IMR-90 (cell line): ENCODE measurements around the gene SMARCA5. TPM values are rescaled to one million over a fixed set of nuclear protein-coding genes. Genes with fewer than 3 reads are reported as not detected.

Experiments
- ATAC-seq: fragments of 200-7000 bp; cut with Tn5 transposase; 2 replicates; pipeline ENCODE4 v1.9.1; 2020; ENCODE audit warnings: low read depth, mild to moderate bottlenecking, moderate library complexity
- BruUV-seq: library from RNA; stranded (reverse); fragments of 400-500 nt; replicated peaks from 2 replicates; lab custom pipeline; 2021; lab: Mats Ljungman, UMichigan
- CTCF ChIA-PET: fragments of 300-600 bp; formaldehyde crosslinking; extraction: SDS; loops from one replicate; lab custom pipeline; 2021; ENCODE audit warnings: antibody characterized with exemption; lab: Yijun Ruan, JAX
- POLR2A ChIA-PET: fragments of 300-600 bp; sonication (Branson Sonifier 250); formaldehyde crosslinking; loops from one replicate; lab custom pipeline; 2022; ENCODE audit warnings: antibody characterized with exemption; ENCODE audit not compliant: unreplicated experiment; lab: Charles Lee
- DNase-seq: peaks from one replicate; pipeline ENCODE4 v3.0.0; 2013
- H2AFZ ChIP-seq: replicated peaks from 2 replicates; pipeline ENCODE3; 2013; ENCODE audit warnings: low read length, mild to moderate bottlenecking; ENCODE audit not compliant: poor library complexity
- H2AK5ac ChIP-seq: 2 replicates; pipeline ENCODE4 v1.6.1; 2013; ENCODE audit warnings: low read depth, low read length, inconsistent platforms
- H2AK9ac ChIP-seq: replicated peaks from 2 replicates; pipeline ENCODE3; 2013; ENCODE audit warnings: mild to moderate bottlenecking, low read depth, low read length, moderate library complexity; ENCODE audit not compliant: poor library complexity
- H2BK120ac ChIP-seq: 2 replicates; pipeline ENCODE4 v1.6.1; 2013; ENCODE audit warnings: low read depth, low read length, inconsistent platforms
- H2BK15ac ChIP-seq: 3 replicates; pipeline ENCODE4 v1.6.1; 2013; ENCODE audit warnings: low read depth, low read length, inconsistent platforms
- H2BK20ac ChIP-seq: 2 replicates; pipeline ENCODE4 v1.6.1; 2013; ENCODE audit warnings: low read depth, mild to moderate bottlenecking, inconsistent platforms, low read length, moderate library complexity
- H2BK5ac ChIP-seq: 2 replicates; pipeline ENCODE4 v1.6.1; 2013; ENCODE audit warnings: mild to moderate bottlenecking, low read depth, low read length, inconsistent platforms; ENCODE audit not compliant: poor library complexity, severe bottlenecking
- H3K14ac ChIP-seq: replicated peaks from 2 replicates; pipeline ENCODE4 v1.6.1; 2013; ENCODE audit warnings: low read depth, low read length, inconsistent platforms
- H3K18ac ChIP-seq: 2 replicates; pipeline ENCODE4 v1.6.1; 2013; ENCODE audit warnings: low read depth, low read length, control low read depth
- H3K23ac ChIP-seq: 2 replicates; pipeline ENCODE4 v1.6.1; 2013; ENCODE audit warnings: low read depth, low read length, inconsistent platforms
- H3K27ac ChIP-seq: 2 replicates; pipeline ENCODE4 v1.5.1; 2013; ENCODE audit warnings: mild to moderate bottlenecking, control low read depth, low read length; ENCODE audit not compliant: insufficient read depth
- H3K27me3 ChIP-seq: 2 replicates; pipeline ENCODE4 v1.6.1; 2013; ENCODE audit warnings: low read length; ENCODE audit not compliant: control insufficient read depth, insufficient read depth
- H3K36me3 ChIP-seq: 2 replicates; pipeline ENCODE4 v1.6.1; 2013; ENCODE audit warnings: low read length, mixed read lengths; ENCODE audit not compliant: control insufficient read depth, insufficient read depth
- H3K4ac ChIP-seq: 2 replicates; pipeline ENCODE4 v1.6.1; 2013; ENCODE audit warnings: low read depth, low read length, inconsistent platforms
- H3K4me1 ChIP-seq: 2 replicates; pipeline ENCODE4 v1.6.1; 2013; ENCODE audit warnings: low read length, mixed read lengths; ENCODE audit not compliant: control insufficient read depth, insufficient read depth
- H3K4me2 ChIP-seq: 2 replicates; pipeline ENCODE4 v1.6.1; 2013; ENCODE audit warnings: low read depth, mild to moderate bottlenecking, control low read depth, low read length, moderate library complexity
- H3K4me3 ChIP-seq: 2 replicates; pipeline ENCODE4 v1.5.1; 2013; ENCODE audit warnings: low read depth, mild to moderate bottlenecking, control low read depth, low read length, moderate library complexity; ENCODE audit not compliant: insufficient read depth
- H3K56ac ChIP-seq: 2 replicates; pipeline ENCODE4 v1.6.1; 2013; ENCODE audit warnings: low read length, inconsistent platforms; ENCODE audit not compliant: insufficient read depth; ENCODE audit errors: extremely low read depth
- H3K79me1 ChIP-seq, 2 experiments: 2 replicates each; pipeline ENCODE4 v1.6.1; 2013; ENCODE audit warnings: low read length in 2 of 2, inconsistent platforms in 1 of 2, low read depth in 1 of 2
- H3K9ac ChIP-seq: 2 replicates; pipeline ENCODE4 v1.6.1; 2013; ENCODE audit warnings: low read depth, low read length, control low read depth
- H3K9me1 ChIP-seq: 2 replicates; pipeline ENCODE4 v1.6.1; 2013; ENCODE audit warnings: low read length, inconsistent platforms; ENCODE audit not compliant: insufficient read depth
- H3K9me3 ChIP-seq: 2 replicates; pipeline ENCODE4 v1.6.1; 2013; ENCODE audit warnings: low read length; ENCODE audit not compliant: control insufficient read depth, insufficient read depth
- H4K20me1 ChIP-seq: 2 replicates; pipeline ENCODE4 v1.6.1; 2013; ENCODE audit warnings: low read length, inconsistent platforms; ENCODE audit not compliant: insufficient read depth
- H4K5ac ChIP-seq: 2 replicates; pipeline ENCODE4 v1.6.1; 2013; ENCODE audit warnings: mild to moderate bottlenecking, low read depth, low read length, control low read depth
- H4K8ac ChIP-seq, 2 experiments: 2 replicates each; pipeline ENCODE4 v1.6.1; 2013; ENCODE audit warnings: low read depth in 2 of 2, low read length in 2 of 2, control low read depth in 1 of 2, inconsistent platforms in 1 of 2
- H4K91ac ChIP-seq: 2 replicates; pipeline ENCODE4 v1.6.1; 2013; ENCODE audit warnings: low read depth, low read length, inconsistent platforms; ENCODE audit not compliant: insufficient read depth
- BHLHE40 ChIP-seq: fragments of 150-350 bp; IDR thresholded peaks from 2 replicates; pipeline ENCODE4 v1.6.1; 2016; ENCODE audit warnings: mild to moderate bottlenecking, low read depth, low read length
- CEBPB ChIP-seq: IDR thresholded peaks from 2 replicates; pipeline ENCODE4 v1.6.1; 2012; ENCODE audit warnings: low read depth, low read length, improper control_type of control experiment
- ELK1 ChIP-seq: fragments of 150-350 bp; IDR thresholded peaks from 2 replicates; pipeline ENCODE4 v1.6.1; 2016; ENCODE audit warnings: low read depth, mild to moderate bottlenecking, low read length, moderate library complexity, borderline replicate concordance
- FOS ChIP-seq: fragments of 150-350 bp; IDR thresholded peaks from 2 replicates; pipeline ENCODE4 v1.6.1; 2016; ENCODE audit warnings: low read depth, low read length
- MAFK ChIP-seq: IDR thresholded peaks from 2 replicates; pipeline ENCODE4 v1.6.1; 2012; ENCODE audit warnings: low read depth, low read length, improper control_type of control experiment
- MAZ ChIP-seq: IDR thresholded peaks from 2 replicates; pipeline ENCODE4 v1.6.1; 2012; ENCODE audit warnings: low read depth, mild to moderate bottlenecking, low read length, improper control_type of control experiment, moderate library complexity, borderline replicate concordance
- MXI1 ChIP-seq: IDR thresholded peaks from 2 replicates; pipeline ENCODE4 v1.6.1; 2012; ENCODE audit warnings: low read depth, mild to moderate bottlenecking, low read length, moderate library complexity, borderline replicate concordance
- POLR2A ChIP-seq: IDR thresholded peaks from 2 replicates; pipeline ENCODE4 v1.6.1; 2012; ENCODE audit warnings: mild to moderate bottlenecking, low read depth, low read length
- RAD21 ChIP-seq: IDR thresholded peaks from 2 replicates; pipeline ENCODE4 v1.6.1; 2012; ENCODE audit warnings: low read length, improper control_type of control experiment
- RCOR1 ChIP-seq: IDR thresholded peaks from 2 replicates; pipeline ENCODE4 v1.6.1; 2012; ENCODE audit warnings: mild to moderate bottlenecking, low read length, improper control_type of control experiment; ENCODE audit not compliant: insufficient replicate concordance
- RFX5 ChIP-seq: IDR thresholded peaks from 2 replicates; pipeline ENCODE4 v1.8.0; 2012; ENCODE audit warnings: low read depth, mild to moderate bottlenecking, low read length, moderate library complexity
- SMC3 ChIP-seq: fragments of 150-350 bp; IDR thresholded peaks from 2 replicates; pipeline ENCODE4 v1.6.1; 2016; ENCODE audit warnings: low read depth, mild to moderate bottlenecking, antibody characterized with exemption, low read length, moderate library complexity
- USF2 ChIP-seq: fragments of 150-350 bp; IDR thresholded peaks from 2 replicates; pipeline ENCODE4 v1.6.1; 2017; ENCODE audit warnings: mild to moderate bottlenecking, antibody characterized with exemption, low read length, low read depth
- WGBS, 2 experiments: methylation state at CpG; one replicate each; pipeline versions ENCODE4 v1.1.5 to v1.1.7; 2013; ENCODE audit warnings: missing lambda C conversion rate in 2 of 2; ENCODE audit not compliant: insufficient read length in 1 of 2; ENCODE audit errors: extremely low coverage in 2 of 2; 5-methylcytosine and 5-hydroxymethylcytosine counted together
- dilution Hi-C: fragments of 300-500 bp; cut with HindIII; formaldehyde crosslinking; loops from one replicate; pipeline ENCODE4 v1.14.3; 2018; ENCODE audit warnings: low sequenced_read_pairs; ENCODE audit not compliant: unreplicated experiment
- in situ Hi-C: fragments of 300-500 bp; cut with MboI; formaldehyde crosslinking; loops from 3 replicates; pipeline ENCODE4 v1.14.3; 2019; ENCODE audit warnings: low sequenced_read_pairs, inconsistent platforms, mixed read lengths
- intact Hi-C: fragments of 100-400 bp; cut with micrococcal nuclease; formaldehyde crosslinking; loops from 2 replicates; pipeline ENCODE4 v1.10.0; 2022
- polyA plus RNA-seq, 3 experiments: library from polyadenylated mRNA; depleted of rRNA; stranded (reverse); fragments of >200 nt; gene quantifications; 2 replicates each; pipeline ENCODE4 v1.2.3, GENCODE V29; 2012; ENCODE audit warnings: low replicate concordance in 1 of 3
- total RNA-seq: library from RNA; depleted of rRNA; stranded (reverse); fragments of >200 nt; gene quantifications from 2 replicates; pipeline ENCODE4 v1.2.3, GENCODE V29; 2012
- TF ChIP-seq, protein P1 (sequence below): conservative IDR thresholded peaks from 2 replicates; pipeline ENCODE4 v1.5.1; 2012; ENCODE audit warnings: mild to moderate bottlenecking, low read depth, low read length, improper control_type of control experiment

Gene SMARCA5
- total and polyA plus RNA-seq, 2 of the 4 experiments (the other 2 are of a cell fraction), result 11.5 to 14.7 TPM

DNA sequence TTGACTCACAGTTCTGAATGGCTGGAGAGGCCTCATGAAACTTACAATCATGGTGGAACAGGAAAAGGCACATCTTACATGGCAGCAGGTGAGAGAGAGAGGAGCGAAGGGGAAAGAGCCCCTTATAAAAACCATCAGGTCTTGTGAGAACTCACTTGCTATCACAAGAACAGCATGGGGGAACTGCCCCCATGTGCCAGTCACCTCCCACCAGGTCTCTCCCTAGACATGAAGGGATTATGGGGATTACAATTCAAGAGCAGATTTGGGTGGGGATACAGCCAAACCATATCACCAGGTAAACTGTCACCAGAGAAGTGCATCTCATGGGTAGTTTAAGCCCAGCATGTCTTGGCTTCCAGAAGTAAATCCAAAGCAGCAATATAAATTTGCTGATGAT is 7.5 kb upstream of the SMARCA5 start:
- DNase-seq (no peak), ATAC-seq (no peak)
- Histone ChIP-seq H2AK9ac (no peak overlapping the region), H3K56ac (no peak overlapping the region), H2BK20ac (no peak overlapping the region), H4K91ac (no peak overlapping the region), H3K27me3 (no peaks in the 10 kb centered on the region; the same call in 1 of the 2 replicates), H3K18ac (no peak overlapping the region), H3K79me1 (no peaks in the 10 kb centered on the region), H3K4me3 (no peak overlapping the region), H2BK120ac (no peak overlapping the region), H2BK5ac (no peak overlapping the region), H3K4ac (no peak overlapping the region), H3K4me1 (no peaks in the 10 kb centered on the region), H4K8ac (no peak overlapping the region), H3K9me1 (no peaks in the 10 kb centered on the region), H2AFZ (no peak overlapping the region), H3K14ac (no peak overlapping the region), H4K5ac (no peak overlapping the region), H4K20me1 (no peaks in the 10 kb centered on the region), H3K27ac (no peak overlapping the region), H3K4me2 (no peak overlapping the region), H3K9me3 (no peaks in the 10 kb centered on the region), H3K23ac (no peak overlapping the region), H2AK5ac (no peak overlapping the region), H3K9ac (no peak overlapping the region), H2BK15ac (no peak overlapping the region), H3K36me3 (no peaks in the 10 kb centered on the region)
- ChIA-PET POLR2A (no interaction called here), CTCF (no interaction called here)
- intact Hi-C loops (no loop called here), dilution Hi-C loops (no loop called here), in situ Hi-C loops (no loop called here)
- TF ChIP-seq MAFK, result no peak
- no peak for TF ChIP-seq CEBPB
- TF ChIP-seq SMC3, result no peak
- no peak for TF ChIP-seq BHLHE40
- TF ChIP-seq MAZ, result no peak
- TF ChIP-seq USF2, result no peak
- no peak for TF ChIP-seq RAD21
- TF ChIP-seq MXI1, result no peak
- no peak for TF ChIP-seq FOS
- TF ChIP-seq, protein P1, sequence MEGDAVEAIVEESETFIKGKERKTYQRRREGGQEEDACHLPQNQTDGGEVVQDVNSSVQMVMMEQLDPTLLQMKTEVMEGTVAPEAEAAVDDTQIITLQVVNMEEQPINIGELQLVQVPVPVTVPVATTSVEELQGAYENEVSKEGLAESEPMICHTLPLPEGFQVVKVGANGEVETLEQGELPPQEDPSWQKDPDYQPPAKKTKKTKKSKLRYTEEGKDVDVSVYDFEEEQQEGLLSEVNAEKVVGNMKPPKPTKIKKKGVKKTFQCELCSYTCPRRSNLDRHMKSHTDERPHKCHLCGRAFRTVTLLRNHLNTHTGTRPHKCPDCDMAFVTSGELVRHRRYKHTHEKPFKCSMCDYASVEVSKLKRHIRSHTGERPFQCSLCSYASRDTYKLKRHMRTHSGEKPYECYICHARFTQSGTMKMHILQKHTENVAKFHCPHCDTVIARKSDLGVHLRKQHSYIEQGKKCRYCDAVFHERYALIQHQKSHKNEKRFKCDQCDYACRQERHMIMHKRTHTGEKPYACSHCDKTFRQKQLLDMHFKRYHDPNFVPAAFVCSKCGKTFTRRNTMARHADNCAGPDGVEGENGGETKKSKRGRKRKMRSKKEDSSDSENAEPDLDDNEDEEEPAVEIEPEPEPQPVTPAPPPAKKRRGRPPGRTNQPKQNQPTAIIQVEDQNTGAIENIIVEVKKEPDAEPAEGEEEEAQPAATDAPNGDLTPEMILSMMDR, result no peak
- TF ChIP-seq RFX5, result no peak
- no peak for TF ChIP-seq ELK1
- no peak for TF ChIP-seq POLR2A
- no peak for TF ChIP-seq RCOR1
- BruUV-seq, result no TSS peak
- no CpG with 5 or more reads among the region's 1 CpG for WGBS, 2 experiments
